ENCODE results near the gene TMEM229B. TPM values are rescaled to one million over a fixed set of nuclear protein-coding genes. Genes with fewer than 3 reads are reported as not detected.

Gene TMEM229B
- total and polyA plus RNA-seq, 2 of the 4 experiments (the other 2 are of a cell fraction) = under 0.01 TPM; not detected in 1

DNA sequence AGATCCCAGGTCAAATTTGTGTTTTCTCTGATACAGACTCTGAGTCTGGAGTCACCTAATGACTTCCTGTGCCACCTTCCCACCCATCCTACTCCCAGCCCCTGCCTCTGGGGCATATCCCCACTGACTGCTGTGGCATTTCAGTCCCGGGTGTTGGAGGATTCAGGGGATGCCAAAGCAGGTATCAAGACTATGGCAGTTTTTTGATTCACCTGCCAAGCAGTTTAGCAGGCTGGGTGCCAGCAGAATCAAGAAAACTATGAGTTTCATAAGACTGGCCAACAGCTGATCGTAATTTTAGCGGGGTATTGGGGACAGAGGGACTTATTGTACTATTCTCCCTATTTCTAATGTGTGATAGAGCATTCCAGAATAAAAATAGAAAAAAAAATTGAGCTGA lies 49.2 kb upstream of the TMEM229B start:
- Histone ChIP-seq H3K4me1 (ENCODE audit: control insufficient read depth, insufficient read depth, low read length) (no peaks in the 10 kb centered on the region; the same call in 1 of the 2 replicates), H4K91ac (ENCODE audit: insufficient read depth, low read depth, low read length) (no peak overlapping the region), H3K14ac (replicated peaks; ENCODE audit: low read depth, low read length) (no peak overlapping the region), H3K18ac (ENCODE audit: low read depth, low read length) (no peak overlapping the region), H3K4me2 (ENCODE audit: low read depth, low read length) (no peak overlapping the region), H4K20me1 (ENCODE audit: insufficient read depth, low read length) (no peaks in the 10 kb centered on the region), H3K4ac (ENCODE audit: low read depth, low read length) (no peak overlapping the region), H2BK15ac (ENCODE audit: low read depth, low read length) (no peak overlapping the region), H3K9me1 (ENCODE audit: insufficient read depth, low read length) (0 out of 2 replicates have a peak, but pooled peaks cover 3% of the 10 kb centered on the region), H3K23ac (ENCODE audit: low read depth, low read length) (no peak overlapping the region), H3K27me3 (ENCODE audit: control insufficient read depth, insufficient read depth, low read length) (peaks cover 43% of the 10 kb centered on the region), H3K36me3 (ENCODE audit: control insufficient read depth, insufficient read depth, low read length) (no peaks in the 10 kb centered on the region), H2BK20ac (ENCODE audit: low read depth, low read length) (no peak overlapping the region), H4K5ac (ENCODE audit: low read depth, low read length) (no peak overlapping the region), H3K56ac (ENCODE audit: extremely low read depth, insufficient read depth, low read length) (no peak overlapping the region), H3K79me1 (ENCODE audit: low read depth in 1 of 2, low read length in 2 of 2) (no peaks in the 10 kb centered on the region), H2BK5ac (ENCODE audit: low read depth, low read length, poor library complexity, severe bottlenecking) (no peak overlapping the region), H2AK9ac (replicated peaks; ENCODE audit: low read depth, low read length, poor library complexity) (no peak overlapping the region), H2AFZ (replicated peaks; ENCODE audit: low read length, poor library complexity) (no peak overlapping the region), H3K9ac (ENCODE audit: low read depth, low read length) (no peak overlapping the region), H3K9me3 (ENCODE audit: control insufficient read depth, insufficient read depth, low read length) (no peaks in the 10 kb centered on the region), H4K8ac (ENCODE audit: low read depth in 2 of 2, low read length in 2 of 2) (no peak overlapping the region), H3K27ac (ENCODE audit: insufficient read depth, low read length) (no peak overlapping the region), H2BK120ac (ENCODE audit: low read depth, low read length) (no peak overlapping the region), H3K4me3 (ENCODE audit: insufficient read depth, low read depth, low read length) (no peak overlapping the region), H2AK5ac (ENCODE audit: low read depth, low read length) (no peak overlapping the region)
- BruUV-seq (replicated peaks) = no TSS peak
- no peak for TF ChIP-seq RFX5 (IDR thresholded peaks at IDR 0.05; ENCODE audit: low read depth, low read length)
- no peak for TF ChIP-seq CTCF (conservative IDR thresholded peaks at IDR 0.05; ENCODE audit: low read depth, low read length)
- TF ChIP-seq FOS (IDR thresholded peaks at IDR 0.05; ENCODE audit: low read depth, low read length) = no peak
- no peak for ATAC-seq (ENCODE audit: low read depth)
- intact Hi-C loops (cut with micrococcal nuclease) (no loop called here), dilution Hi-C loops (cut with HindIII; ENCODE audit: low sequenced_read_pairs, unreplicated experiment) (no loop called here), in situ Hi-C loops (cut with MboI; ENCODE audit: low sequenced_read_pairs) (no loop called here)
- CTCF ChIA-PET = interaction anchor here (2.1 kb wide), 1 partner anchor 11 kb away, joined by 6 read pairs; no protein-coding TSS in a partner anchor
- DNase-seq = no peak
- 100% methylated on average over 1 of the region's 3 CpGs; no CpG with 5 or more reads in 1 of the 2 experiments for WGBS, 2 experiments (ENCODE audit: extremely low coverage in 2 of 2, insufficient read length in 1 of 2)
- POLR2A ChIA-PET (ENCODE audit: unreplicated experiment) = no interaction called here
